Right lobe of liver (tissue), 6 donors: ENCODE measurements around the gene LUZP2. TPM values are rescaled to one million over a fixed set of nuclear protein-coding genes. Genes with fewer than 3 reads are reported as not detected.

Source experiments
- ATAC-seq, 4 donors: fragments of 200-7000 bp; cut with Tn5 transposase; one replicate each; pipeline ENCODE4 v1.9.1; 2020; ENCODE audit warnings: mild to moderate bottlenecking in 4 of 4, moderate library complexity in 4 of 4
- DNase-seq, 3 donors: peaks; one replicate each; pipeline ENCODE4 v3.0.0-alpha.2; 2020
- H3K27ac ChIP-seq, 3 donors: fragments of 200-600 bp; one replicate each; pipeline ENCODE4 v1.8.0; 2022
- H3K27me3 ChIP-seq, 2 donors: fragments of 200-600 bp; one replicate each; pipeline ENCODE4 v1.8.0; 2022
- H3K36me3 ChIP-seq, 4 donors: fragments of 200-600 bp; sonication (generic) in 1 of 4; one replicate each; pipeline versions ENCODE4 v1.5.1 to v1.8.0; 2017 to 2022; ENCODE audit warnings: control low read depth in 1 of 4
- H3K4me1 ChIP-seq, 4 donors: fragments of 200-600 bp; sonication (generic) in 1 of 4; one replicate each; pipeline versions ENCODE4 v1.5.1 to v1.8.0; 2017 to 2022; ENCODE audit warnings: control low read depth in 1 of 4
- H3K4me3 ChIP-seq, 3 donors: fragments of 200-600 bp; one replicate each; pipeline ENCODE4 v1.8.0; 2022
- H3K9me3 ChIP-seq, 4 donors: fragments of 200-600 bp; sonication (generic) in 1 of 4; one replicate each; pipeline versions ENCODE4 v1.5.1 to v1.8.0; 2017 to 2022; ENCODE audit warnings: control low read depth in 1 of 4
- POLR2A ChIP-seq: fragments of 450-650 bp; IDR thresholded peaks from one replicate; pipeline ENCODE4 v1.6.1; 2017; ENCODE audit warnings: antibody characterized with exemption, mild to moderate bottlenecking
- WGBS: methylation state at CpG from one replicate; pipeline ENCODE4 v1.1.6; 2018; ENCODE audit warnings: low coverage, low lambda C conversion rate; ENCODE audit not compliant: insufficient coverage; ENCODE audit errors: missing lambda C conversion rate; 5-methylcytosine and 5-hydroxymethylcytosine counted together
- intact Hi-C, 2 donors: fragments of 100-400 bp; cut with DNase I; formaldehyde crosslinking; loops; one replicate each; pipeline versions ENCODE4 v1.11.2 to v1.14.1; 2022
- total RNA-seq, 6 experiments: library from RNA; depleted of rRNA in 2 of 6; stranded (reverse); fragments of >200 nt in 2 of 6; fragmentation: NEBNext Ultra II Directional in 3 of 6; extraction: Animal tissue kit (Norgen Biotek cat#: 25700) in 3 of 6; gene quantifications; one replicate each; pipeline versions ENCODE4 v1.1.0 to v1.2.4, GENCODE V29; 2016 to 2023
- TF ChIP-seq, protein P1 (sequence below), 4 donors: fragments of 200-600 bp in 3 of 4; fragments of 450-650 bp in 1 of 4; IDR thresholded peaks; one replicate each; pipeline versions ENCODE4 v1.5.1 to v1.8.0; 2016 to 2022; ENCODE audit warnings: antibody characterized with exemption in 4 of 4, mild to moderate bottlenecking in 2 of 4
- donor health status: DM: no; HTN: yes; CAD: no.
- donor health status: DM: no; HTN: no; CAD: no.
- donor health status: DM: no; HTN: no; CAD: no.
- donor health status: DM: no; HTN: yes; CAD: no.
- donor health status: DM: no; HTN: yes; CAD: no.

The LUZP2 gene
- total RNA-seq, 6 experiments from 2014 or later = not detected

DNA sequence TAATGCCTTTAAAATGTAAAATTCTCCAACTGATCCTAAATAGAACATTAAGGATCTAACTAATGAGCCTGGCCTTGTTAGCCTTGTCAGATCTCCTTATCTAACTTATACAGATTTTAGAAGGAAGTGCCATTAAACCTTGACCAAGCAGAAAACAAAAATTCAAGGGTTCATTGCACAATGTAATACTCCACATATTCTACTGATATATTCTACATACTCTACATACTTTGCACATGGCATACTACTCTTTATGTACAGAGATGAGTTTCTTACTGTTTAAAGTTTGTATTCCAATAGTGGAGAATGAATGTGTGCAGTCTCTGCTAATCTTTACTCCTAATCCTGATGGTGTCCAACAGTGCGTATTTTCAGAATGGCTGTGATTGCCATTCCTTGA lies 297.2 kb downstream of the LUZP2 start:
- Histone ChIP-seq H3K36me3 (no peaks in the 10 kb centered on the region), H3K4me3 (no peak overlapping the region), H3K27ac (no peak overlapping the region), H3K4me1 (no peaks in the 10 kb centered on the region), H3K27me3 (no peaks in the 10 kb centered on the region), H3K9me3 (no peaks in the 10 kb centered on the region)
- TF ChIP-seq POLR2A = no peak
- TF ChIP-seq, protein P1, sequence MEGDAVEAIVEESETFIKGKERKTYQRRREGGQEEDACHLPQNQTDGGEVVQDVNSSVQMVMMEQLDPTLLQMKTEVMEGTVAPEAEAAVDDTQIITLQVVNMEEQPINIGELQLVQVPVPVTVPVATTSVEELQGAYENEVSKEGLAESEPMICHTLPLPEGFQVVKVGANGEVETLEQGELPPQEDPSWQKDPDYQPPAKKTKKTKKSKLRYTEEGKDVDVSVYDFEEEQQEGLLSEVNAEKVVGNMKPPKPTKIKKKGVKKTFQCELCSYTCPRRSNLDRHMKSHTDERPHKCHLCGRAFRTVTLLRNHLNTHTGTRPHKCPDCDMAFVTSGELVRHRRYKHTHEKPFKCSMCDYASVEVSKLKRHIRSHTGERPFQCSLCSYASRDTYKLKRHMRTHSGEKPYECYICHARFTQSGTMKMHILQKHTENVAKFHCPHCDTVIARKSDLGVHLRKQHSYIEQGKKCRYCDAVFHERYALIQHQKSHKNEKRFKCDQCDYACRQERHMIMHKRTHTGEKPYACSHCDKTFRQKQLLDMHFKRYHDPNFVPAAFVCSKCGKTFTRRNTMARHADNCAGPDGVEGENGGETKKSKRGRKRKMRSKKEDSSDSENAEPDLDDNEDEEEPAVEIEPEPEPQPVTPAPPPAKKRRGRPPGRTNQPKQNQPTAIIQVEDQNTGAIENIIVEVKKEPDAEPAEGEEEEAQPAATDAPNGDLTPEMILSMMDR (IDR thresholded peaks at IDR 0.05) = no peak
- ATAC-seq (no peak), DNase-seq (no peak)
- intact Hi-C loops = no loop called here
- 90% methylated on average over 1 of the region's 1 CpG for WGBS

DNA sequence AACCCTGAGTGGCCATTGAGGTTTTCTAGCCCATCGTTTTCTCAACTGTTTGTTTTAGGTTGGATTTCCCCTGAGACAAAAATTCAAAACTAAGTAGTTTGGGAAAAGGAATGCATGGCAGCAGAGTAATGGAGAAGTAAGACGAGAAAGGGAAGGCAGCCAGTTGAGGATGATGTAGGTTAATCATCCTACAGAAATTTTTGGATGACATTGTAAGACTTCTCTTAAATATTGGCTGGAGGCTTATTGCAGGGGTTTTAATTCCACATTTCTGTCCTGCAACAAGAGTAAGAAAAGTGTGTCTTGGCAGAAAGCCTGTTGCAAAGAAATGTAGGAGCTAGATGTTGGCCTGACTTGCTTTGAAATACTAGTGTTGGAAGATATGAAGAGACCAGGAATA lies 308.8 kb downstream of the LUZP2 start:
- 65% methylated on average over 2 of the region's 2 CpGs for WGBS
- no peaks in the 10 kb centered on the region for H3K9me3 ChIP-seq
- DNase-seq (no peak), ATAC-seq (no peak)
- H3K27me3 ChIP-seq = no peaks in the 10 kb centered on the region
- TF ChIP-seq, protein P1 (IDR thresholded peaks at IDR 0.05) = no peak
- TF ChIP-seq POLR2A = no peak
- intact Hi-C loops = no loop called here
- no peaks in the 10 kb centered on the region for H3K36me3 ChIP-seq
- no peak overlapping the region for H3K4me3 ChIP-seq
- H3K4me1 ChIP-seq = no peaks in the 10 kb centered on the region
- no peak overlapping the region for H3K27ac ChIP-seq

DNA sequence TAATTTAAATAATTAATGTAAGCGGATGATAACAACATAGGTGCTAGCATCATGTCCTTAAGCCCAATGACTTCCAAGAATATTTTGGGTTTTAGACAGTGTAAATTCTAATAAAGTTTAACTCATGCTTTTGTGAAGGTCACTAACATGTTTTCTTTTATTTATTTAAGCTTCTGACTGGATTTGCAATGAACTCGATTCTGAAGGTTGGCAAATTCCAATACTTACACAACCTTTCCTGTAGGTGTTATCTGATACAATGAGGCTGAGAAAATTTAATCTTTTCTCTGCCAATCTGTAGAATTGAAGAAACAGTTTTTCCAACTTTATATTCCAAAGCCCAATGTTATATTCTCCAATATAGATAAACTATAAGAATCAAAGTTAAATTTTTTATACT lies 311.3 kb downstream of the LUZP2 start:
- ATAC-seq (peak in 3 of 4 donors; percentile 67 to 80 (median 80)), DNase-seq (no peak)
- no peaks in the 10 kb centered on the region for H3K36me3 ChIP-seq
- 50% methylated on average over 2 of the region's 2 CpGs for WGBS
- TF ChIP-seq, protein P1 (IDR thresholded peaks at IDR 0.05) = no peak
- no peak for TF ChIP-seq POLR2A
- H3K4me3 ChIP-seq = no peak overlapping the region
- intact Hi-C loops = no loop called here
- no peaks in the 10 kb centered on the region for H3K4me1 ChIP-seq
- no peaks in the 10 kb centered on the region for H3K27me3 ChIP-seq
- no peaks in the 10 kb centered on the region for H3K9me3 ChIP-seq
- H3K27ac ChIP-seq = no peak overlapping the region

DNA sequence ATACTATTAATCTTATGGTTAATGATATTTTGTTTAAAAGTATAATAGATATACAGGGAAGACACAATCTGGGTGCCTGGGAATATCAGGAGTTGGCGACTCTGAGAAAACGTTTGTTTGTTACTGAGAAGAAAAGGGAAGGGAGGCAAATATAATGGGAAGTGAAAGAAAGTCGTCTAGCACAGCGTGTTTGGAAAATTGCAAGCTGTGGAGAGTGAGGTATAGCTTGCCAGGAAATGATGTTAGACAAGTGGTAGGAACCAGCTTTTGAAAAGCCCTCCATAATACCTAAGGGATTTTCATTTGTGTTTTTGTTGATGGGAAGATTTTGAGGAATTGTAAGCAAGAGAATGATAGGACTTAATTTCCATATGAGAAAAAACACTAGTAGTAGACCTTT lies 322.2 kb downstream of the LUZP2 start:
- Histone ChIP-seq H3K27ac (no peak overlapping the region), H3K4me3 (no peak overlapping the region), H3K27me3 (no peaks in the 10 kb centered on the region), H3K4me1 (no peaks in the 10 kb centered on the region), H3K9me3 (no peaks in the 10 kb centered on the region), H3K36me3 (no peaks in the 10 kb centered on the region)
- DNase-seq (no peak), ATAC-seq (peak in 1 of 4 donors; percentile 33)
- intact Hi-C loops = no loop called here
- TF ChIP-seq POLR2A = no peak
- 13% methylated on average over 4 of the region's 4 CpGs for WGBS

DNA sequence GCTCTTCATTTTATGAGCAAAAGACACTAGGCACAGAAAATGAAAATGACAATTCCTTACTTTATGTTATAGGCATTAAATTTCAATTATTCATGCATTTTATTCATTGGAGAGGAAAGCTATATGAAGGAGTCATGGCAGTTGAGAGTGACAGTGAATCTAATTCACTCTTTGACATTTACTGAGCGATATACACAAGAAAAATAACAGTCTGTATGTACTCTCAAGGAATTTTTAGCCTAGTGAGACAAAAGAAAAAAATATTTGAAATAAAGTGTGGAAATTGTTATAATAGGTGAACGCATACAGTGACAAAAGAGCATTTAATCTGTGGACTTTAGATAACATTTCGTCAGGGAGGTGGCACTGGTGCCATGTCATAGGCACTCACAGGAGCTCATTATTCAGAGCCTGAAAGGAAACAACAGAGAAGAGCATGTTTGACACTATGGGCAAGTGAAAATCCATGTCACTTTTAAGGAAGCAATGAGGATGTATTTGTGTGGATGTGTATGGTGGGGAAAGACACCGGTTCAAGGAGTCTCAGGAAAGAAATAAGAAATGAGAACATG lies 323.1 kb downstream of the LUZP2 start:
- Histone ChIP-seq H3K9me3 (no peaks in the 10 kb centered on the region), H3K36me3 (no peaks in the 10 kb centered on the region), H3K27ac (no peak overlapping the region), H3K4me3 (no peak overlapping the region), H3K27me3 (no peaks in the 10 kb centered on the region), H3K4me1 (no peaks in the 10 kb centered on the region)
- intact Hi-C loops = no loop called here
- ATAC-seq (peak; percentile 28 to 76 (median 49)), DNase-seq (no peak)
- WGBS = 43% methylated on average over 4 of the region's 4 CpGs
- TF ChIP-seq POLR2A = no peak
- TF ChIP-seq, protein P1 (IDR thresholded peaks at IDR 0.05) = peak in 2 of 4 donors; percentile 15 to 21
